HG03520 (cell line): ENCODE measurements around the gene CDH12.
"Not testable (repeated sequence)": the region's sequence is repeated elsewhere in the genome, so short reads cannot be mapped to it uniquely, and the experiment has no call there.

Source experiments
- ATAC-seq: cut with Tn5 transposase; IDR thresholded peaks from one replicate; pipeline ENCODE4 v1.9.1; 2021; ENCODE audit warnings: mild to moderate bottlenecking, moderate library complexity; ENCODE audit not compliant: unreplicated experiment

The CDH12 gene

GRCh38 chr5:22852807-22853660 lies at the start of gene CDH12:
CDH12 (minus strand) TSS chr5:22853344.
- ATAC-seq: no peak

- ATAC-seq: no peak
These were observed 48.7 kb upstream of the CDH12 start for GRCh38 chr5:22901885-22902284.

GRCh38 chr5:22900801-22901310 lies 47.7 kb upstream of the CDH12 start:
- no peak for ATAC-seq

- ATAC-seq: no peak
These were observed 46.2 kb upstream of the CDH12 start for GRCh38 chr5:22899341-22899740.

GRCh38 chr5:22896152-22896551 lies 43.0 kb upstream of the CDH12 start:
- ATAC-seq: no peak

GRCh38 chr5:22892441-22892840 lies 39.3 kb upstream of the CDH12 start:
- no peak for ATAC-seq

GRCh38 chr5:22889720-22890119 lies 36.6 kb upstream of the CDH12 start:
- no peak for ATAC-seq

GRCh38 chr5:22887566-22887965 lies 34.4 kb upstream of the CDH12 start:
- no peak for ATAC-seq

- not testable (repeated sequence) for ATAC-seq
These were observed 5.8 kb upstream of the CDH12 start for GRCh38 chr5:22858911-22859310.

GRCh38 chr5:22855824-22856223 lies 2.7 kb upstream of the CDH12 start:
- ATAC-seq: no peak

GRCh38 chr5:22850981-22851380 lies 2.2 kb downstream of the CDH12 start:
- no peak for ATAC-seq

- ATAC-seq: no peak
These were observed 6.5 kb downstream of the CDH12 start for GRCh38 chr5:22846693-22847092.

GRCh38 chr5:22844636-22845035 lies 8.5 kb downstream of the CDH12 start:
- no peak for ATAC-seq

- no peak for ATAC-seq
These were observed 9.0 kb downstream of the CDH12 start for GRCh38 chr5:22844155-22844554.

- ATAC-seq: no peak
These were observed 10.6 kb downstream of the CDH12 start for GRCh38 chr5:22842574-22842973.

GRCh38 chr5:22837803-22838202 lies 15.3 kb downstream of the CDH12 start:
- no peak for ATAC-seq

- ATAC-seq: no peak
These were observed 17.5 kb downstream of the CDH12 start for GRCh38 chr5:22835686-22836085.

GRCh38 chr5:22793463-22793862 lies 59.7 kb downstream of the CDH12 start:
- ATAC-seq: no peak

GRCh38 chr5:22787807-22788206 lies 65.3 kb downstream of the CDH12 start:
- ATAC-seq: no peak

GRCh38 chr5:22787398-22787797 lies 65.7 kb downstream of the CDH12 start:
- ATAC-seq: no peak

- no peak for ATAC-seq
These were observed 72.4 kb downstream of the CDH12 start for GRCh38 chr5:22780756-22781155.

- no peak for ATAC-seq
These were observed 73.6 kb downstream of the CDH12 start for GRCh38 chr5:22779499-22779898.

GRCh38 chr5:22776285-22776684 lies 76.9 kb downstream of the CDH12 start:
- no peak for ATAC-seq
